HEK293 (cell line): ENCODE measurements around the gene SLAMF1.

ENCODE experiments used
- KLF10 ChIP-seq: fragments of 450-650 bp; IDR thresholded peaks from 2 replicates; pipeline ENCODE4 v1.5.1; 2018; ENCODE audit warnings: missing biosample characterization, mild to moderate bottlenecking, missing genetic modification characterization
- ZNF19 ChIP-seq: fragments of 450-650 bp; formaldehyde crosslinking; IDR thresholded peaks from 2 replicates; pipeline ENCODE4; 2016; ENCODE audit warnings: missing biosample characterization, missing genetic modification characterization, low read depth
- ZNF544 ChIP-seq: fragments of 450-650 bp; formaldehyde crosslinking; IDR thresholded peaks from 2 replicates; pipeline ENCODE4 v1.5.0; 2017; ENCODE audit warnings: missing biosample characterization, missing genetic modification characterization
- ZNF561 ChIP-seq: fragments of 450-650 bp; IDR thresholded peaks from 2 replicates; pipeline ENCODE4 v1.5.1; 2018; ENCODE audit warnings: missing biosample characterization, missing genetic modification characterization, borderline replicate concordance
- ZNF600 ChIP-seq: fragments of 450-650 bp; formaldehyde crosslinking; IDR thresholded peaks from 2 replicates; pipeline ENCODE4 v1.5.1; 2016; ENCODE audit warnings: missing biosample characterization, missing genetic modification characterization
- ZNF639 ChIP-seq: fragments of 450-650 bp; formaldehyde crosslinking; IDR thresholded peaks from 2 replicates; pipeline ENCODE4 v1.5.1; 2016; ENCODE audit warnings: missing biosample characterization, missing genetic modification characterization
- ZNF670 ChIP-seq: fragments of 450-650 bp; formaldehyde crosslinking; IDR thresholded peaks from 2 replicates; pipeline ENCODE4 v1.5.1; 2016; ENCODE audit warnings: missing biosample characterization, missing genetic modification characterization, low read depth
- TF ChIP-seq, protein P1 (sequence below): fragments of 450-650 bp; formaldehyde crosslinking; IDR thresholded peaks from 2 replicates; pipeline ENCODE4 v1.5.1; 2016; ENCODE audit warnings: missing biosample characterization, missing genetic modification characterization
- TF ChIP-seq, protein P2 (sequence below): fragments of 450-650 bp; formaldehyde crosslinking; IDR thresholded peaks from 2 replicates; pipeline ENCODE4 v1.5.1; 2016; ENCODE audit warnings: missing biosample characterization, missing genetic modification characterization

DNA sequence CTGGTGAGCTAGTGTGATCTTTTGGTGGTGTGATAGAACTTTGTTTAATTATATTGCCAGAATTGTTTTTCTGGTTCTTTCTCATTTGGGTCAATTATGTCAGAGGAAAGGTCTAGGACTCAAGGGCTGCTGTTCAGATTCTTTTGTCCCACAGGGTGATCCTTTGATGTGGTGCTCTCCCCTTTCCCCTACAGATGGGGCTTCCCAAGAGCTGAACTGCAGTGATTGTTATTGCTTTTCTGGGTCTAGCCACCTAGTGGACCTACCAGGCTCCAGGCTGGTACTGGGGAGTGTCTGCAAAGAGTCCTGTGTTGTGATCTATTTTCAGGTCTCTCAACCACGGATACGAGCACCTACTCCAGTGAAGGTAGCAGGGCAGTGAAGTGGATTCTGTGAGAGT, 41.6 kb downstream of the SLAMF1 start:
- TF ChIP-seq ZNF639 (no peak), KLF10 (tag by site-specific recombination) (no peak), ZNF600 (tag by site-specific recombination) (no peak), ZNF544 (tag by site-specific recombination) (no peak), ZNF19 (tag by site-specific recombination) (no peak), ZNF561 (tag by site-specific recombination) (no peak), ZNF670 (no peak)
- TF ChIP-seq, protein P1, sequence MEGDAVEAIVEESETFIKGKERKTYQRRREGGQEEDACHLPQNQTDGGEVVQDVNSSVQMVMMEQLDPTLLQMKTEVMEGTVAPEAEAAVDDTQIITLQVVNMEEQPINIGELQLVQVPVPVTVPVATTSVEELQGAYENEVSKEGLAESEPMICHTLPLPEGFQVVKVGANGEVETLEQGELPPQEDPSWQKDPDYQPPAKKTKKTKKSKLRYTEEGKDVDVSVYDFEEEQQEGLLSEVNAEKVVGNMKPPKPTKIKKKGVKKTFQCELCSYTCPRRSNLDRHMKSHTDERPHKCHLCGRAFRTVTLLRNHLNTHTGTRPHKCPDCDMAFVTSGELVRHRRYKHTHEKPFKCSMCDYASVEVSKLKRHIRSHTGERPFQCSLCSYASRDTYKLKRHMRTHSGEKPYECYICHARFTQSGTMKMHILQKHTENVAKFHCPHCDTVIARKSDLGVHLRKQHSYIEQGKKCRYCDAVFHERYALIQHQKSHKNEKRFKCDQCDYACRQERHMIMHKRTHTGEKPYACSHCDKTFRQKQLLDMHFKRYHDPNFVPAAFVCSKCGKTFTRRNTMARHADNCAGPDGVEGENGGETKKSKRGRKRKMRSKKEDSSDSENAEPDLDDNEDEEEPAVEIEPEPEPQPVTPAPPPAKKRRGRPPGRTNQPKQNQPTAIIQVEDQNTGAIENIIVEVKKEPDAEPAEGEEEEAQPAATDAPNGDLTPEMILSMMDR (tag by site-specific recombination): no peak
- TF ChIP-seq, protein P2, sequence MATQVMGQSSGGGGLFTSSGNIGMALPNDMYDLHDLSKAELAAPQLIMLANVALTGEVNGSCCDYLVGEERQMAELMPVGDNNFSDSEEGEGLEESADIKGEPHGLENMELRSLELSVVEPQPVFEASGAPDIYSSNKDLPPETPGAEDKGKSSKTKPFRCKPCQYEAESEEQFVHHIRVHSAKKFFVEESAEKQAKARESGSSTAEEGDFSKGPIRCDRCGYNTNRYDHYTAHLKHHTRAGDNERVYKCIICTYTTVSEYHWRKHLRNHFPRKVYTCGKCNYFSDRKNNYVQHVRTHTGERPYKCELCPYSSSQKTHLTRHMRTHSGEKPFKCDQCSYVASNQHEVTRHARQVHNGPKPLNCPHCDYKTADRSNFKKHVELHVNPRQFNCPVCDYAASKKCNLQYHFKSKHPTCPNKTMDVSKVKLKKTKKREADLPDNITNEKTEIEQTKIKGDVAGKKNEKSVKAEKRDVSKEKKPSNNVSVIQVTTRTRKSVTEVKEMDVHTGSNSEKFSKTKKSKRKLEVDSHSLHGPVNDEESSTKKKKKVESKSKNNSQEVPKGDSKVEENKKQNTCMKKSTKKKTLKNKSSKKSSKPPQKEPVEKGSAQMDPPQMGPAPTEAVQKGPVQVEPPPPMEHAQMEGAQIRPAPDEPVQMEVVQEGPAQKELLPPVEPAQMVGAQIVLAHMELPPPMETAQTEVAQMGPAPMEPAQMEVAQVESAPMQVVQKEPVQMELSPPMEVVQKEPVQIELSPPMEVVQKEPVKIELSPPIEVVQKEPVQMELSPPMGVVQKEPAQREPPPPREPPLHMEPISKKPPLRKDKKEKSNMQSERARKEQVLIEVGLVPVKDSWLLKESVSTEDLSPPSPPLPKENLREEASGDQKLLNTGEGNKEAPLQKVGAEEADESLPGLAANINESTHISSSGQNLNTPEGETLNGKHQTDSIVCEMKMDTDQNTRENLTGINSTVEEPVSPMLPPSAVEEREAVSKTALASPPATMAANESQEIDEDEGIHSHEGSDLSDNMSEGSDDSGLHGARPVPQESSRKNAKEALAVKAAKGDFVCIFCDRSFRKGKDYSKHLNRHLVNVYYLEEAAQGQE: no peak
